ENCODE results near the gene MOB1B.

Gene MOB1B

DNA sequence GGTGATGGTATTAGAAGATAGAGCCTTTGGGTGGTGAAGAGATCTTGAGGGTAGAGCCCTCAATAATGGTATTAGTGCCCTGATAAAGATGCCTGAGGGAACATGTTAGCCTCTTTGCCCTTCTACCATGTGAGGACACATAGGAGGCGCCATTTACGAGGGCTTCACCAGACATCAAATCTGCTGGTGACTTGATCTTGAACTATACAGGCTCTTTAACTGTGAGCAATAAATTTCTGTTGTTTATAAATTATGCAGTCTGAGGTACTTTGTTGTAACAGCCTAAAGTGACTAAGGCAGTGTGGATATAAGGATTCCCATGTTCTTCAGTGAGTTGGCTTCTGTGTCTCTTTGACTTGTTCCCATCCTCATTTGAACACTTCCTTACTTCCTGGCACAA is 11.8 kb downstream of the MOB1B start:
- Histone ChIP-seq H2AFZ (ENCODE audit: low read length) (no peak overlapping the region), H3K18ac (ENCODE audit: low read length) (no peak overlapping the region), H3K9ac (ENCODE audit: low read depth, low read length, poor library complexity) (no peak overlapping the region), H3K14ac (ENCODE audit: low read length) (no peak overlapping the region), H3K9me3 (replicated peaks in 1 of 2; ENCODE audit: control insufficient read depth in 2 of 2, insufficient read depth in 1 of 2, low read depth in 1 of 2, low read length in 2 of 2) (peaks cover 0 to 39% of the 10 kb centered on the region in 2 donors), H3K4me1 (ENCODE audit: control insufficient read depth in 2 of 2, insufficient read depth in 1 of 2, low read depth in 1 of 2, low read length in 2 of 2) (no peaks in the 10 kb centered on the region), H2BK15ac (ENCODE audit: low read length) (no peak overlapping the region), H3K4ac (ENCODE audit: low read length) (no peak overlapping the region), H2BK5ac (ENCODE audit: low read length) (no peak overlapping the region), H3K27me3 (ENCODE audit: control insufficient read depth in 3 of 3, insufficient read depth in 3 of 3, low read depth in 1 of 3, low read length in 3 of 3) (no peaks in the 10 kb centered on the region), H2BK120ac (ENCODE audit: low read depth, low read length) (no peak overlapping the region), H3K27ac (replicated peaks; ENCODE audit: low read length) (no peak overlapping the region), H3K4me3 (ENCODE audit: low read length in 2 of 2) (no peak overlapping the region), H3K4me2 (ENCODE audit: insufficient read depth, low read length, poor library complexity, severe bottlenecking) (no peak overlapping the region), H3K36me3 (replicated peaks in 1 of 2; ENCODE audit: control insufficient read depth in 2 of 2, insufficient read depth in 2 of 2, low read length in 2 of 2) (peaks cover 0 to 43% of the 10 kb centered on the region in 2 donors), H2BK12ac (ENCODE audit: low read length) (no peak overlapping the region), H3K79me1 (ENCODE audit: low read depth, low read length) (peaks cover 3% of the 10 kb centered on the region), H3K23ac (ENCODE audit: low read depth, low read length, poor library complexity) (no peak overlapping the region), H4K91ac (ENCODE audit: low read depth, low read length, poor library complexity) (no peak overlapping the region), H4K8ac (ENCODE audit: low read depth, low read length) (no peak overlapping the region), H2AK5ac (ENCODE audit: low read depth, low read length) (no peak overlapping the region)
- no peak for DNase-seq (ENCODE audit: low spot score)
- WGBS, 2 donors (ENCODE audit: extremely low coverage in 2 of 2, insufficient read length in 2 of 2, insufficient replicate concordance in 1 of 2) = no CpG with 5 or more reads among the region's 2 CpGs

DNA sequence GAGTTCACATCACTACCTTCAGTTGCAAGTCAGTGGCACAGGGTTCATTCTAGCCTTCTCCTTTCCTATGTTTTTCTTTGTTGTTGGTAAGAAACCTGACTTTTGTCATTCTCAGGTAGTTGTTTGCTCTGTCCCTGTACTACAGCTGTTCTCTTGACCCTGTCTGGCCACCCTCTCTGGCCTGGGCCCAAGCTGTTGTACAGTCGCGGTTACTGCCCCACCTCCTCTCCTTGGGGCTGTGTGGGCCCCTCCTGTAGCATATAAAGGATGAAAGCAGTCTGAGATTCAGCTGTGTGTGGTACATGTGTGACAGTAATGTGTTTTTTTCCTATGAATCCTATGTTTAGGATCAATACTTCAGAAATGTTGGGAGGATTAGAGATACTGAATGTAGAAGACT is 12.5 kb downstream of the MOB1B start:
- Histone ChIP-seq H3K79me1 (ENCODE audit: low read depth, low read length) (peaks cover 3% of the 10 kb centered on the region), H2BK15ac (ENCODE audit: low read length) (no peak overlapping the region), H3K9me3 (replicated peaks in 1 of 2; ENCODE audit: control insufficient read depth in 2 of 2, insufficient read depth in 1 of 2, low read depth in 1 of 2, low read length in 2 of 2) (peaks cover 0 to 40% of the 10 kb centered on the region in 2 donors), H4K91ac (ENCODE audit: low read depth, low read length, poor library complexity) (no peak overlapping the region), H3K4me1 (ENCODE audit: control insufficient read depth in 2 of 2, insufficient read depth in 1 of 2, low read depth in 1 of 2, low read length in 2 of 2) (no peaks in the 10 kb centered on the region), H2BK120ac (ENCODE audit: low read depth, low read length) (no peak overlapping the region), H2BK5ac (ENCODE audit: low read length) (no peak overlapping the region), H3K14ac (ENCODE audit: low read length) (no peak overlapping the region), H3K23ac (ENCODE audit: low read depth, low read length, poor library complexity) (no peak overlapping the region), H2BK12ac (ENCODE audit: low read length) (no peak overlapping the region), H3K27ac (replicated peaks; ENCODE audit: low read length) (no peak overlapping the region), H3K36me3 (replicated peaks in 1 of 2; ENCODE audit: control insufficient read depth in 2 of 2, insufficient read depth in 2 of 2, low read length in 2 of 2) (peaks cover 0 to 43% of the 10 kb centered on the region in 2 donors), H3K4me3 (ENCODE audit: low read length in 2 of 2) (no peak overlapping the region), H3K4ac (ENCODE audit: low read length) (no peak overlapping the region), H2AK5ac (ENCODE audit: low read depth, low read length) (no peak overlapping the region), H3K4me2 (ENCODE audit: insufficient read depth, low read length, poor library complexity, severe bottlenecking) (no peak overlapping the region), H4K8ac (ENCODE audit: low read depth, low read length) (no peak overlapping the region), H3K9ac (ENCODE audit: low read depth, low read length, poor library complexity) (no peak overlapping the region), H2AFZ (ENCODE audit: low read length) (no peak overlapping the region), H3K27me3 (ENCODE audit: control insufficient read depth in 3 of 3, insufficient read depth in 3 of 3, low read depth in 1 of 3, low read length in 3 of 3) (no peaks in the 10 kb centered on the region), H3K18ac (ENCODE audit: low read length) (no peak overlapping the region)
- DNase-seq (ENCODE audit: low spot score) = no peak
- WGBS, 2 donors (ENCODE audit: extremely low coverage in 2 of 2, insufficient read length in 2 of 2, insufficient replicate concordance in 1 of 2) = no CpG with 5 or more reads among the region's 2 CpGs

DNA sequence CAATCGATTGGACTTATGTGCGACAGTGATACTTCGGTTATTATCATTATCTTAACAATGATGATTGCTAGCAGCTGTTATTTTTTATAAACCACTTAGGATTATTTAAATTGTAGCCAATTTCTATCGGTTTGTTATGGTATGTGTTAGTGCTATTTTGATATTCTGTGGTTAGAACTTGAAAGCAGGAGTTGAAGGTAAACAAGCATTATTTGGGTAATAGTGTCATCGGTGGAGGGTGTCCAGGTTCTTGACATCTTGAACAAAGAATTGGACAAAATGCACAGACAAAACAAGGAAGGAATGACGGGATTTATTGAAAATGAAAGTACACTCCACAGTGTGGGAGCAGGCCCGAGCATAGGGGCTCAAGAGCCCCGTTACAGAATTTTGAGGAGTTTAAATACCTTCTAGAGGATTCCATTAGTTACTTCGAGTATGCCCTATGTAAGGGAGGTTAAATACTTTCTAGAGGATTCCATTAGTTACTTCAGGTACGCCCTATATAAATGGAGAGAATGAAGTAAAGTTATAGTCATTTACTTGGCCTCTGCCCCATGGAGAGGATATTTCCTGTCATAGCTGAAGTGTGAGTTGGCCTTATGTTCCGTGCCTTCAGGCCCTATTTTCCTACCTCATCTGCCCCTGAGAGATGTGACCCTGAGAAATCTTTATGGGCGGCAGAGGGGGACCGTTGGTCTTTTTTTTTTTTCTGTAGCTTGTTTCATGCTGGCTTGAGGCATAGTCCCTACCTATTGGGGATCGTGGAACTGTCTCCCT is 13.1 kb downstream of the MOB1B start:
- H2AK5ac ChIP-seq (ENCODE audit: low read depth, low read length) = no peak overlapping the region
- peaks cover 2 to 46% of the 10 kb centered on the region in 2 donors for H3K9me3 ChIP-seq (replicated peaks in 1 of 2; ENCODE audit: control insufficient read depth in 2 of 2, insufficient read depth in 1 of 2, low read depth in 1 of 2, low read length in 2 of 2)
- no peaks in the 10 kb centered on the region for H3K27me3 ChIP-seq (ENCODE audit: control insufficient read depth in 3 of 3, insufficient read depth in 3 of 3, low read depth in 1 of 3, low read length in 3 of 3)
- no peak overlapping the region for H3K9ac ChIP-seq (ENCODE audit: low read depth, low read length, poor library complexity)
- H4K8ac ChIP-seq (ENCODE audit: low read depth, low read length) = no peak overlapping the region
- no peaks in the 10 kb centered on the region for H3K4me1 ChIP-seq (ENCODE audit: control insufficient read depth in 2 of 2, insufficient read depth in 1 of 2, low read depth in 1 of 2, low read length in 2 of 2)
- H2BK5ac ChIP-seq (ENCODE audit: low read length) = no peak overlapping the region
- H3K36me3 ChIP-seq (replicated peaks in 1 of 2; ENCODE audit: control insufficient read depth in 2 of 2, insufficient read depth in 2 of 2, low read length in 2 of 2) = peaks cover 0 to 43% of the 10 kb centered on the region in 2 donors
- H3K27ac ChIP-seq (replicated peaks; ENCODE audit: low read length) = no peak overlapping the region
- no peak overlapping the region for H3K4me3 ChIP-seq (ENCODE audit: low read length in 2 of 2)
- DNase-seq (ENCODE audit: low spot score) = no peak
- H3K4ac ChIP-seq (ENCODE audit: low read length) = no peak overlapping the region
- H4K91ac ChIP-seq (ENCODE audit: low read depth, low read length, poor library complexity) = no peak overlapping the region
- peaks cover 3% of the 10 kb centered on the region for H3K79me1 ChIP-seq (ENCODE audit: low read depth, low read length)
- no CpG with 5 or more reads among the region's 14 CpGs for WGBS, 2 donors (ENCODE audit: extremely low coverage in 2 of 2, insufficient read length in 2 of 2, insufficient replicate concordance in 1 of 2)
- H3K4me2 ChIP-seq (ENCODE audit: insufficient read depth, low read length, poor library complexity, severe bottlenecking) = no peak overlapping the region
- H2BK120ac ChIP-seq (ENCODE audit: low read depth, low read length) = no peak overlapping the region
- H2AFZ ChIP-seq (ENCODE audit: low read length) = no peak overlapping the region
- H2BK15ac ChIP-seq (ENCODE audit: low read length) = no peak overlapping the region
- no peak overlapping the region for H3K18ac ChIP-seq (ENCODE audit: low read length)
- H2BK12ac ChIP-seq (ENCODE audit: low read length) = no peak overlapping the region
- H3K14ac ChIP-seq (ENCODE audit: low read length) = no peak overlapping the region
- H3K23ac ChIP-seq (ENCODE audit: low read depth, low read length, poor library complexity) = no peak overlapping the region

DNA sequence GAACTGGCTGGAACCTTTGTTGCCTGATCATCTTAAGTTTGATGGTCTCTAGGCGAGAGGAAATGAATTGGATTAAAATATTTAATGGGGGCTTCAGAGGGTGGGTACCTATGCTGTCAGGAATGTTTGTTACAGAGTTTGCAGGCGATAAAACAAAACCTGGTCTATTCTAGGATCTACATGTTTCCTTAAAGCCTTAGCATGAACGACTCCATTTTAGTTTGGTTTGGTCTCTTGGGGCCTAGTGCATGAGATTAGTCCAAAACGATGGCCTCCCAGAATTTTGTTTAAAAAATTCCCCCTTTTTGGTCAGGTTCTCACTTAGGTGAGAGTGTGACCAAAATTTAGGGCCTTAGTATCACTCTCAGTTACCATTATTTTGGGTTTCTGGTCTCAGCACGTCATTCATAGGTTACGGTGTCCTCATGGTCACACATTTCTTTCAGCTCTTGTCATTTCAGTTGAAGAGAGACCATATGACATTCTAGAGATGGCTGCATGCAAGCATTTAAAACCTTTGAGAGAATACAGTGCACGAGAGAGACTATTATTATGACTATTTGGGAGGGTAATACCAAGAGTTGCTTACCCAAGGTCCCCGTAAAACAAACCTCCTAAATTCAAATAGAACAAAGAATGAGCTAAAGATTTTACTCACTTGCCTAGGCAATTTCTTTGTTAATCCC is 13.8 kb downstream of the MOB1B start:
- DNase-seq (ENCODE audit: low spot score) = no peak
- Histone ChIP-seq H2BK15ac (ENCODE audit: low read length) (no peak overlapping the region), H3K4me3 (ENCODE audit: low read length in 2 of 2) (no peak overlapping the region), H3K79me1 (ENCODE audit: low read depth, low read length) (peaks cover 3% of the 10 kb centered on the region), H4K8ac (ENCODE audit: low read depth, low read length) (no peak overlapping the region), H3K9me3 (replicated peaks in 1 of 2; ENCODE audit: control insufficient read depth in 2 of 2, insufficient read depth in 1 of 2, low read depth in 1 of 2, low read length in 2 of 2) (peaks cover 2 to 52% of the 10 kb centered on the region in 2 donors), H3K9ac (ENCODE audit: low read depth, low read length, poor library complexity) (no peak overlapping the region), H2BK120ac (ENCODE audit: low read depth, low read length) (no peak overlapping the region), H2BK5ac (ENCODE audit: low read length) (no peak overlapping the region), H3K4me2 (ENCODE audit: insufficient read depth, low read length, poor library complexity, severe bottlenecking) (no peak overlapping the region), H3K27me3 (ENCODE audit: control insufficient read depth in 3 of 3, insufficient read depth in 3 of 3, low read depth in 1 of 3, low read length in 3 of 3) (no peaks in the 10 kb centered on the region), H4K91ac (ENCODE audit: low read depth, low read length, poor library complexity) (no peak overlapping the region), H3K18ac (ENCODE audit: low read length) (no peak overlapping the region), H2AK5ac (ENCODE audit: low read depth, low read length) (no peak overlapping the region), H3K14ac (ENCODE audit: low read length) (no peak overlapping the region), H2BK12ac (ENCODE audit: low read length) (no peak overlapping the region), H3K27ac (replicated peaks; ENCODE audit: low read length) (no peak overlapping the region), H3K23ac (ENCODE audit: low read depth, low read length, poor library complexity) (no peak overlapping the region), H3K4ac (ENCODE audit: low read length) (no peak overlapping the region), H3K36me3 (replicated peaks in 1 of 2; ENCODE audit: control insufficient read depth in 2 of 2, insufficient read depth in 2 of 2, low read length in 2 of 2) (peaks cover 0 to 48% of the 10 kb centered on the region in 2 donors), H3K4me1 (ENCODE audit: control insufficient read depth in 2 of 2, insufficient read depth in 1 of 2, low read depth in 1 of 2, low read length in 2 of 2) (no peaks in the 10 kb centered on the region), H2AFZ (ENCODE audit: low read length) (no peak overlapping the region)
- no CpG with 5 or more reads among the region's 8 CpGs for WGBS, 2 donors (ENCODE audit: extremely low coverage in 2 of 2, insufficient read length in 2 of 2, insufficient replicate concordance in 1 of 2)
